HG02610 (cell line): ENCODE results near the gene NR4A1.

Source experiments
- ATAC-seq: cut with Tn5 transposase; IDR thresholded peaks from one replicate; pipeline ENCODE4 v1.9.1; 2021; ENCODE audit warnings: mild to moderate bottlenecking, moderate library complexity; ENCODE audit not compliant: unreplicated experiment

Gene NR4A1

GRCh38 chr12:52015532-52016041, 35.7 kb upstream of the NR4A1 start:
- ATAC-seq, result no peak

- no peak for ATAC-seq
Measured at GRCh38 chr12:52018433-52019112, 32.7 kb upstream of the NR4A1 start.

GRCh38 chr12:52019113-52019770, 32.0 kb upstream of the NR4A1 start:
- no peak for ATAC-seq

- no peak for ATAC-seq
Measured at GRCh38 chr12:52020539-52021336, 30.5 kb upstream of the NR4A1 start.

- no peak for ATAC-seq
Measured at GRCh38 chr12:52022841-52023181, 28.4 kb upstream of the NR4A1 start.

- ATAC-seq, result peak; percentile 53
Measured at GRCh38 chr12:52023182-52023975, 27.9 kb upstream of the NR4A1 start.

GRCh38 chr12:52023976-52024688, 27.1 kb upstream of the NR4A1 start:
- ATAC-seq, result no peak

GRCh38 chr12:52024845-52025230, 26.4 kb upstream of the NR4A1 start:
- no peak for ATAC-seq

- no peak for ATAC-seq
Measured at GRCh38 chr12:52026263-52026662, 25.0 kb upstream of the NR4A1 start.

- no peak for ATAC-seq
Measured at GRCh38 chr12:52027085-52027843, 24.0 kb upstream of the NR4A1 start.

- ATAC-seq, result no peak
Measured at GRCh38 chr12:52029685-52030084, 21.6 kb upstream of the NR4A1 start.

GRCh38 chr12:52032446-52032803, 18.8 kb upstream of the NR4A1 start:
- no peak for ATAC-seq

- ATAC-seq, result peak; percentile 93
Measured at GRCh38 chr12:52032804-52033445, 18.3 kb upstream of the NR4A1 start.

- ATAC-seq, result no peak
Measured at GRCh38 chr12:52033446-52034140, 17.6 kb upstream of the NR4A1 start.

GRCh38 chr12:52035190-52035589, 16.1 kb upstream of the NR4A1 start:
- no peak for ATAC-seq

GRCh38 chr12:52035926-52036325, 15.3 kb upstream of the NR4A1 start:
- ATAC-seq, result no peak

- peak; percentile 37 for ATAC-seq
Measured at GRCh38 chr12:52036587-52037171, 14.6 kb upstream of the NR4A1 start.

GRCh38 chr12:52037248-52037861, 13.9 kb upstream of the NR4A1 start:
- no peak for ATAC-seq
